GM13976 (cell line): ENCODE measurements around the gene RAMP3.

Experiments
- DNase-seq: peaks from one replicate; pipeline ENCODE4 v3.0.0; 2012; ENCODE audit warnings: low spot score
- CTCF ChIP-seq: IDR thresholded peaks from 2 replicates; pipeline ENCODE4 v1.5.1; 2012; ENCODE audit warnings: borderline replicate concordance, mild to moderate bottlenecking; ENCODE audit not compliant: insufficient read depth; ENCODE audit errors: extremely low read depth, missing control alignments, control extremely low read depth
- in situ Hi-C: fragments of 300-500 bp; cut with MboI; formaldehyde crosslinking; loops from one replicate; pipeline ENCODE4 v1.12.0; 2022; ENCODE audit warnings: low sequenced_read_pairs, mixed read lengths, inconsistent platforms; ENCODE audit not compliant: unreplicated experiment

Gene RAMP3

GRCh38 chr7:45146531-45147379 lies 10.8 kb upstream of the RAMP3 start:
- DNase-seq, result no peak
- no peak for TF ChIP-seq CTCF
- in situ Hi-C loops, result no loop called here

- in situ Hi-C loops, result no loop called here
- no peak for TF ChIP-seq CTCF
- no peak for DNase-seq
Measured at GRCh38 chr7:45147858-45148652, 9.5 kb upstream of the RAMP3 start.

DNA sequence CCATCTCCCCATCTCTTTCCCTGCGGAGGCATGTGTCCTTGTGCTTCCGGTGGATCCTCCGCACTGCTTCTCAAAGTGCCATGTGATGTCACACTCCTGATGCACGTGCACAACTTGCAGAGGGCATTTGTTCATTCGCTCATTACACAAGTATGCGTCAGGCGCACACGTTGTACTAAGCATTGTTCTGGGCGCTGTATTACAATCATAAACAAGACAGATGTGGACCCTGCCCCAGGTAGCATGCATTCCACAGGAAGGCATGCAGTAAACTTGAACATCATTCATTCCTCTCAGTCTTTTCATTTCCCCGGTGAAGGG lies 9.0 kb upstream of the RAMP3 start:
- no peak for DNase-seq
- TF ChIP-seq CTCF, result no peak
- in situ Hi-C loops, result no loop called here

DNA sequence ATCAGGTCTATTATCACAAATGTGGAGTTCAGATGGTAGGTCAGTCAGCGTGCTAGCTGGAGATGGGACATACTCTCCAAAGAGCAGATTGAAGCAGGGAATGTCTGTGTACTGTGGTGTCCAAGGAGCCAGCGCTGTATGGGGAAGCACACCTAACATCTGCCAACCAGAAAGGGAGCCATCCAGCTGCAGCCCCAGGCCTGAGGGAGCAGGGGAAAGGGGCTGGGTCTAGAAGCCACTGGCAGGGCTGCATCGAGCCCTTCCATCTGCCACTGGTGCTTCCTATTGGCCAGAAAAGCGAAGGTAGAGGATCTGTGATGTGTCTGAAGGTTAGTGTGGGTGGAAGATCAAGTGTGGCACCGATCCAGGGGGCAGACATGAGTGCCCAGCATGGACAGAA lies 8.0 kb upstream of the RAMP3 start:
- no peak for TF ChIP-seq CTCF
- DNase-seq, result no peak
- in situ Hi-C loops, result loop anchor here (10.0 to 25.0 kb wide), 2 partner anchors 105 to 713 kb away; partner anchors contain the start of gene CCDC201

- TF ChIP-seq CTCF, result no peak
- no peak for DNase-seq
- in situ Hi-C loops, result loop anchor here (10.0 to 25.0 kb wide), 2 partner anchors 105 to 712 kb away; partner anchors contain the start of gene CCDC201
Measured at GRCh38 chr7:45150199-45150598, 7.4 kb upstream of the RAMP3 start.

DNA sequence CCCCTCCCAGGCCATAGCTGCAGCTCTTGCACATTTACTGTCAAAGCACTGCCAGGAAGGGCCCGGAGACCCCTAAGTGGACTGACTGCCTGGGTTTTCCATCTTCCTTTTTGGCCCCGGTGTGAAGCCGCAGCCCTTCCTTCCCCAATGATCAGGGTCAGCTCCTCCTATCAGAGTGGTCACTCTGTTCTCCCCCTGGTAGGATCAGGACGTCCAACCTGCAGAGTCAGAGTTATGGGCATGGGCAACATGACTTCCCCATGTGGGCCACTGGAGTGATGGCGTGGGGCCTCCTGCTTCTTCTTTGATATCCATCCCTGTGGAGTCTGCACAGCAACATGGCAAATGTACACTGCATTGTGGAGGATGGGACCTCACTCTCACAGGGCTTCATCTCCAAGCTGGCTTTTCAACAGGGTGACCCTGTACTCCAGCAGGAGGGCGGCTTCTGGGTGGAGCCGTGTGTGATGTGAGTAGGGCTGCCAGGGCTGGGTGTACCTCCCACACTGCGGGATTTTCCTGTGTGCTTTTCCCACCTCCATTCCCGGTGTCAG lies 6.4 kb upstream of the RAMP3 start:
- TF ChIP-seq CTCF, result no peak
- DNase-seq, result no peak
- in situ Hi-C loops, result loop anchor here (10.0 to 25.0 kb wide), 2 partner anchors 104 to 711 kb away; partner anchors contain the start of gene CCDC201
